Measurements from ENCODE around the gene MCU.
A peak's percentile ranks its signal among the peaks of the same experiment; 100 is the strongest.
"Not testable (repeated sequence)": the region's sequence is repeated elsewhere in the genome, so short reads cannot be mapped to it uniquely, and the experiment has no call there.

MCU gene

GRCh38 chr10:72903941-72904446 is 212.1 kb downstream of the MCU start:
- not testable (repeated sequence) for DNase-seq (ENCODE audit: low read depth)

GRCh38 chr10:72904806-72905205 is 212.9 kb downstream of the MCU start:
- DNase-seq (ENCODE audit: low read depth) = no peak

- DNase-seq (ENCODE audit: low read depth) = no peak
Observed at GRCh38 chr10:72906446-72906845, 214.5 kb downstream of the MCU start.

- DNase-seq (ENCODE audit: low read depth) = no peak
Observed at GRCh38 chr10:72910705-72911104, 218.8 kb downstream of the MCU start.

GRCh38 chr10:72911758-72912157 is 219.8 kb downstream of the MCU start:
- DNase-seq (ENCODE audit: low read depth) = no peak

- no peak for DNase-seq (ENCODE audit: low read depth)
Observed at GRCh38 chr10:72912736-72913135, 220.8 kb downstream of the MCU start.

GRCh38 chr10:72913287-72913686 is 221.3 kb downstream of the MCU start:
- no peak for DNase-seq (ENCODE audit: low read depth)

GRCh38 chr10:72917201-72917600 is 225.3 kb downstream of the MCU start:
- not testable (repeated sequence) for DNase-seq (ENCODE audit: low read depth)

GRCh38 chr10:72917803-72918332 is 225.9 kb downstream of the MCU start:
- not testable (repeated sequence) for DNase-seq (ENCODE audit: low read depth)

- DNase-seq (ENCODE audit: low read depth) = no peak
Observed at GRCh38 chr10:72918352-72918751, 226.4 kb downstream of the MCU start.

- DNase-seq (ENCODE audit: low read depth) = not testable (repeated sequence)
Observed at GRCh38 chr10:72921147-72921683, 229.3 kb downstream of the MCU start.

GRCh38 chr10:72924351-72924750 is 232.4 kb downstream of the MCU start:
- no peak for DNase-seq (ENCODE audit: low read depth)

- no peak for DNase-seq (ENCODE audit: low read depth)
Observed at GRCh38 chr10:72925951-72926465, 234.1 kb downstream of the MCU start.

- DNase-seq (ENCODE audit: low read depth) = no peak
Observed at GRCh38 chr10:72927485-72927884, 235.5 kb downstream of the MCU start.

GRCh38 chr10:72928798-72929197 is 236.9 kb downstream of the MCU start:
- no peak for DNase-seq (ENCODE audit: low read depth)

- no peak for DNase-seq (ENCODE audit: low read depth)
Observed at GRCh38 chr10:72930276-72930675, 238.3 kb downstream of the MCU start.

GRCh38 chr10:72932259-72933015 is 240.5 kb downstream of the MCU start:
- no peak for DNase-seq (ENCODE audit: low read depth)

- DNase-seq (ENCODE audit: low read depth) = peak; percentile 40
Observed at GRCh38 chr10:72935361-72935760, 243.4 kb downstream of the MCU start.
